HEK293 (cell line): ENCODE data around the gene GFOD1.

ENCODE experiments used
- CTCF ChIA-PET: fragments of 350-600 bp; formaldehyde crosslinking; extraction: SDS; loops from one replicate; lab custom pipeline; 2021; ENCODE audit warnings: antibody characterized with exemption; lab: Yijun Ruan, JAX
- POLR2A ChIA-PET: fragments of 300-600 bp; formaldehyde crosslinking; extraction: SDS; loops from one replicate; lab custom pipeline; 2020; ENCODE audit warnings: antibody characterized with exemption, inconsistent platforms; lab: Yijun Ruan, JAX
- H3K27ac ChIP-seq: fragments of 200-500 bp; sonication (Bioruptor generic); 2 replicates; pipeline ENCODE4 v1.5.1; 2014; ENCODE audit warnings: low read depth, low read length, control low read depth, inconsistent platforms; ENCODE audit errors: extremely low read depth
- H3K36me3 ChIP-seq, 2 experiments: fragments of 200-500 bp in 1 of 2; sonication (Bioruptor generic) in 1 of 2; 1 replicate in 1 of 2; 2 replicates in 1 of 2; pipeline ENCODE4 v1.5.1; 2014 to 2017; ENCODE audit warnings: inconsistent platforms in 2 of 2, low read length in 2 of 2; ENCODE audit not compliant: control insufficient read depth in 2 of 2, insufficient read depth in 1 of 2
- H3K4me1 ChIP-seq: fragments of 200-500 bp; sonication (Bioruptor generic); 2 replicates; pipeline ENCODE4 v1.5.1; 2014; ENCODE audit warnings: mild to moderate bottlenecking, low read length, inconsistent platforms; ENCODE audit not compliant: control insufficient read depth, insufficient read depth
- H3K4me3 ChIP-seq: 2 replicates; pipeline ENCODE4 v1.5.1; 2011; ENCODE audit warnings: low read depth, mild to moderate bottlenecking, control low read depth, low read length, moderate library complexity
- H3K9me3 ChIP-seq: fragments of 200-500 bp; sonication (Bioruptor generic); 2 replicates; pipeline ENCODE4 v1.5.1; 2014; ENCODE audit warnings: low read depth, low read length, inconsistent platforms; ENCODE audit not compliant: control insufficient read depth, insufficient read depth
- EGR2 ChIP-seq: fragments of 450-650 bp; formaldehyde crosslinking; IDR thresholded peaks from 2 replicates; pipeline ENCODE4 v1.5.1; 2016; ENCODE audit warnings: low read depth, missing biosample characterization, missing genetic modification characterization
- FEZF1 ChIP-seq: fragments of 450-650 bp; formaldehyde crosslinking; IDR thresholded peaks from 2 replicates; pipeline ENCODE4 v1.5.1; 2016; ENCODE audit warnings: missing biosample characterization, missing genetic modification characterization
- IKZF3 ChIP-seq: fragments of 450-650 bp; IDR thresholded peaks from 2 replicates; pipeline ENCODE4 v1.5.0; 2018; ENCODE audit warnings: missing biosample characterization, mild to moderate bottlenecking, missing genetic modification characterization, moderate library complexity
- SCRT1 ChIP-seq: fragments of 450-650 bp; formaldehyde crosslinking; IDR thresholded peaks from 2 replicates; pipeline ENCODE4 v1.5.1; 2016; ENCODE audit warnings: missing biosample characterization, missing genetic modification characterization, borderline replicate concordance
- SCRT2 ChIP-seq: fragments of 450-650 bp; formaldehyde crosslinking; IDR thresholded peaks from 2 replicates; pipeline ENCODE4 v1.5.1; 2016; ENCODE audit warnings: missing biosample characterization, missing genetic modification characterization
- SETDB1 ChIP-seq: IDR thresholded peaks from one replicate; pipeline ENCODE4 v1.6.1; 2017; ENCODE audit warnings: mild to moderate bottlenecking, low read length, moderate library complexity, mixed read lengths; ENCODE audit not compliant: insufficient read length
- TRIM28 ChIP-seq: IDR thresholded peaks from 2 replicates; pipeline ENCODE4 v1.6.1; 2011; ENCODE audit warnings: low read length, control low read depth, borderline replicate concordance
- ZBTB6 ChIP-seq: fragments of 450-650 bp; formaldehyde crosslinking; IDR thresholded peaks from 2 replicates; pipeline ENCODE4 v1.5.1; 2017; ENCODE audit warnings: missing biosample characterization, missing genetic modification characterization
- ZNF114 ChIP-seq: fragments of 450-650 bp; formaldehyde crosslinking; IDR thresholded peaks from 2 replicates; pipeline ENCODE4 v1.5.0; 2017; ENCODE audit warnings: missing biosample characterization, missing genetic modification characterization
- ZNF19 ChIP-seq: fragments of 450-650 bp; formaldehyde crosslinking; IDR thresholded peaks from 2 replicates; pipeline ENCODE4; 2016; ENCODE audit warnings: missing biosample characterization, missing genetic modification characterization, low read depth
- ZNF324 ChIP-seq: fragments of 450-650 bp; formaldehyde crosslinking; IDR thresholded peaks from 2 replicates; pipeline ENCODE4 v1.5.1; 2016; ENCODE audit warnings: missing biosample characterization, missing genetic modification characterization
- ZNF366 ChIP-seq: fragments of 450-650 bp; formaldehyde crosslinking; conservative IDR thresholded peaks from 2 replicates; pipeline ENCODE4 v1.5.1; 2016; ENCODE audit warnings: missing biosample characterization, missing genetic modification characterization
- ZNF398 ChIP-seq: fragments of 450-650 bp; formaldehyde crosslinking; IDR thresholded peaks from 2 replicates; pipeline ENCODE4 v1.5.1; 2017; ENCODE audit warnings: missing biosample characterization, missing genetic modification characterization
- ZNF629 ChIP-seq: fragments of 450-650 bp; formaldehyde crosslinking; IDR thresholded peaks from 2 replicates; pipeline ENCODE4 v1.5.1; 2017; ENCODE audit warnings: missing biosample characterization, missing genetic modification characterization
- ZNF654 ChIP-seq: fragments of 450-650 bp; formaldehyde crosslinking; IDR thresholded peaks from 2 replicates; pipeline ENCODE4 v1.5.1; 2016; ENCODE audit warnings: low read depth, missing biosample characterization, missing genetic modification characterization
- ZNF677 ChIP-seq: fragments of 450-650 bp; IDR thresholded peaks from 2 replicates; pipeline ENCODE4 v1.5.0; 2018; ENCODE audit warnings: missing biosample characterization, mild to moderate bottlenecking, missing genetic modification characterization, moderate library complexity
- ZSCAN5A ChIP-seq: fragments of 450-650 bp; formaldehyde crosslinking; IDR thresholded peaks from 2 replicates; pipeline ENCODE4 v1.5.1; 2016; ENCODE audit warnings: missing biosample characterization, missing genetic modification characterization

The GFOD1 gene

GRCh38 chr6:13400772-13401171, 86.6 kb downstream of the GFOD1 start:
- TF ChIP-seq SETDB1 (no peak), ZNF654 (tag by site-specific recombination) (no peak), ZNF677 (no peak), SCRT2 (peak; percentile 73), ZNF19 (tag by site-specific recombination) (no peak)
- ChIA-PET POLR2A (no interaction called here), CTCF (interaction anchor here (0.5 to 0.7 kb wide), 2 partner anchors 121 to 637 kb away, joined by 3 to 4 read pairs; no protein-coding TSS in a partner anchor)
- Histone ChIP-seq H3K9me3 (no peaks in the 10 kb centered on the region), H3K4me1 (peaks cover 35% of the 10 kb centered on the region), H3K4me3 (no peak overlapping the region), H3K36me3 (no peaks in the 10 kb centered on the region), H3K27ac (no peak overlapping the region)

- POLR2A ChIA-PET, result interaction anchor here (1.2 kb wide), 1 partner anchor 16 kb away, joined by 5 read pairs; no protein-coding TSS in a partner anchor
- Histone ChIP-seq H3K36me3 (no peaks in the 10 kb centered on the region), H3K4me1 (peaks cover 30% of the 10 kb centered on the region), H3K9me3 (no peaks in the 10 kb centered on the region), H3K4me3 (no peak overlapping the region), H3K27ac (no peak overlapping the region; the same call in 1 of the 2 replicates)
- CTCF ChIA-PET, result interaction anchor here (0.6 to 1.6 kb wide), 11 partner anchors 15 to 834 kb away, joined by 3 to 7 read pairs (median 3); no protein-coding TSS in a partner anchor
- TF ChIP-seq FEZF1 (tag by site-specific recombination) (peak; percentile 42; the same call in 1 of the 2 replicates), SCRT1 (tag by site-specific recombination) (peak; percentile 32; the same call in 1 of the 2 replicates), TRIM28 (peak; percentile 34; the same call in 1 of the 2 replicates), EGR2 (tag by site-specific recombination) (no peak), ZNF114 (tag by site-specific recombination) (no peak), ZSCAN5A (no peak), ZBTB6 (tag by site-specific recombination) (no peak), ZNF398 (tag by site-specific recombination) (no peak), SCRT2 (peak; percentile 87), ZNF324 (tag by site-specific recombination) (no peak)
These were observed 88.9 kb downstream of the GFOD1 start for GRCh38 chr6:13398421-13398994.

GRCh38 chr6:13398069-13398381, 89.4 kb downstream of the GFOD1 start:
- Histone ChIP-seq H3K4me3 (no peak overlapping the region), H3K4me1 (peaks cover 30% of the 10 kb centered on the region), H3K9me3 (no peaks in the 10 kb centered on the region), H3K36me3 (no peaks in the 10 kb centered on the region), H3K27ac (no peak overlapping the region)
- TF ChIP-seq ZNF629 (tag by site-specific recombination) (peak; percentile 76), IKZF3 (tag by site-specific recombination) (no peak), ZNF366 (tag by site-specific recombination) (peak; percentile 44)
- CTCF ChIA-PET, result interaction anchor here (0.6 to 1.6 kb wide), 8 partner anchors 15 to 835 kb away, joined by 3 to 7 read pairs (median 3); no protein-coding TSS in a partner anchor
- POLR2A ChIA-PET, result no interaction called here
